ENCODE results near the gene RNF212.

The RNF212 gene

DNA sequence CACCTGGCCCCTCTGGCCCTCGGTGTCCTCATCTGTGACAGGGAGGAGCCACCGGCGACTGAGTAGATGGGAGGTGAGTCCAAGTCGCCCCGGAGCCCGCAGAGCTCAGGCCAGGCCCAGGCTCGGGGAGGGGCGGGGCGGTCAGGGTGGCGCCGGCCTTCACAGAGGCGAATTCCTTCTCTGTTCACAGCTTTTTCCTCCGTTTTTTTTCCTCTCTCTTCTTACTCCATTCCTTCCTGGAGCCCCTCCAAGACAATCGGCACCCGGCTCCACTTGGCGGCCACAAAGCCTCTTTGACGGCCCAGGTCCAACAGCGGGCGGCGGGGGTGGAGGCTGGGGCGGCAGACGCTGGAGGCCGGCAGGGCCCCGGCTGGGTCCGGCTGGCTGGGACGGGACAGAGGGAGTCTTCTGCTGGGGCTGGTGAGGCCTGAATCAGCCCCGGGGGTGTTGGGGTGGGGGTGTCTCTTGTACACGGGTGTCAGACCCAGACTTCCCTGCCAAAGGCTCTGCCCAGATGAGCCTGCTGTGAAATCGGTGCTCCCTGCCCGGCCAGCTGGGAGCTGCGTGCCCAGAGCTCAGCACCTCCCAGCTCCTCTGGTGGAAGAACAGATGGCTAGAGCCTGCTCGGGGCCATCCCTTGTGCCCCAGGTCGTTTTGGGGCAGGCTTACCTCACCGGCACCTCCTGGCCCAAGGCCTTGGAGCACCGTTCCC is 79.4 kb downstream of the RNF212 start:
- no peak for DNase-seq

- DNase-seq, result no peak
These were observed 80.5 kb downstream of the RNF212 start for GRCh38 chr4:1032861-1033260.

DNA sequence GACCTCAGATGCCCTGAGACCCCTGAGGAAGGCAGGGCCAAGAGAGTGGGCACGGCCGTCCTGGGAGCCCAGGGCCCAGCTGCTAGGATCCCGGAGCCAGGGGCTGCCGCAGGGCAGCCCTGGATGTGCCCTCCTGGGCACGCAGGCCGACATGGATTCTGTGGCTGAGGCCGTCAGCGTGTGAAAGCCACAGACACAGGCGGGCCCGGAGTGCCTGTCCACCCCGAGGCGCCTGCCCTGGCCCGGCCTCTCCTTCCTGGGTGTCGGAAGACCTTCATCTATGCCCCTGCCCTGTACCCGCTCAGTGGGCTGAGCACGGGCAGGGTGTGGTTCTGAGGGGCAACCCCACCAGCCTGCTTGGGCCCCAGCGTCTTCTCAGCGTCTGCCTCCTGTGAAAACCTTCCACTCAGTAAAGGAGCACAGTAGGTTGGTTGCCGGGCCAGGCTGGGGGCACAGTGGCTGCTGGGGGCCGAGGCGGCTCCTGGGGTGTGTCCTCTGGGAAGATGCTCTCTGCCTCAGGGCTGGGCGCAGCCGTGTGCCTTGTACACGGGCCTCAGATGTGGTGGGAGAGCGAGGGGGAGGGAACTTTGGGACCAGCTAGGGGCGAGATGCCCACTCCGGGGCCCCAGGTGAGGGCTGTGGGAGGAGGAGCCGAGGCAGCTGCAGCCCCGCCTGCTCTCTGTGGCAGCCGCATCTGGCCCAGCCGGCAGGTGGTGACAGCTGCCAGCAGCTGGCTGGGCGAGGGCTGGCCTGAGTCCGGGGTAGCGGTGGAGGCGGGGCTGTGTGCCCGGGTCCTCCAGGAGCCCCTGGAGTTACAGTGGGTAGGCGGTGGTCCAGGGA is 81.2 kb downstream of the RNF212 start:
- DNase-seq, result no peak

GRCh38 chr4:1031346-1031745 is 82.0 kb downstream of the RNF212 start:
- no peak for DNase-seq

GRCh38 chr4:1030559-1030958 is 82.8 kb downstream of the RNF212 start:
- no peak for DNase-seq

DNA sequence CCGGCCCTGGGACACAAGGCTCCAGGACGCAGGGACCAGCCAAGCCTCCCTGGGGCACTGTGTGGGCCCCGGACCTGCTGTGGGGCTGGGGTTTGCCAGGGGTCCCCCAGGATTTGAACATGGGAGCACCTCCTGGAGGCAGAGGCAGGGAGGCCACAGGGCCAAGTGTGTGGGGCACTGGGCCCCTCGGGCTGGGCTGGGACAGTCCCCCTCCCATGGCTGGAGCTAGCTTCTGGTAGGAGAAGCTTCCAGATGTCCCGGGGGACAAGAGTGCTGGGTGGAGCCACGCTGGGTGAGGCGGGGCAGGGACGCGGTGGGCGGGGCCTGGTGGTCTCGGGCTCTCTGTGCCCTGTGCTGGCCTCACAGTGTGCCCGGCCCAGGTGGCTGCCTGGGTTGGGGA is 83.3 kb downstream of the RNF212 start:
- no peak for DNase-seq

DNA sequence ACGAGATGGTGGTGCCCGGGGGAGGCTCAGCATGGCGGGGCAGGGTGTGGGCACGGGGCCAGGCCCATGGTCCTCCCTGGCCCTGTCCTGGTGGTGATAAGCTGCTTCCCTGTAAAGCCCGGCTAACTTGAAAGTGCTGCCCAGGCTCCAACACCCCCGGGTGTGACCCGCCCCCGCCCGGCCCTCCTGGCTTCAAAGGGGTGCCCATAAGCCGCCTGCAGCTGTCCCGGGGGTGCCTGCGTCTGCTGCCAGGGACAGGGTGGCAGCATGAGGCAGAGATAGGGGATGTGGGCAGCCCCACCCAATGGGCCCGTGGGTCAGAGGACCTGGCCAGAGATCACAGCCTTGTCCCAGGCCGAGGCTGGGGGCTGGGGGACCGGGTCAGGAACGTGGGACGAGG is 83.8 kb downstream of the RNF212 start:
- no peak for DNase-seq

DNA sequence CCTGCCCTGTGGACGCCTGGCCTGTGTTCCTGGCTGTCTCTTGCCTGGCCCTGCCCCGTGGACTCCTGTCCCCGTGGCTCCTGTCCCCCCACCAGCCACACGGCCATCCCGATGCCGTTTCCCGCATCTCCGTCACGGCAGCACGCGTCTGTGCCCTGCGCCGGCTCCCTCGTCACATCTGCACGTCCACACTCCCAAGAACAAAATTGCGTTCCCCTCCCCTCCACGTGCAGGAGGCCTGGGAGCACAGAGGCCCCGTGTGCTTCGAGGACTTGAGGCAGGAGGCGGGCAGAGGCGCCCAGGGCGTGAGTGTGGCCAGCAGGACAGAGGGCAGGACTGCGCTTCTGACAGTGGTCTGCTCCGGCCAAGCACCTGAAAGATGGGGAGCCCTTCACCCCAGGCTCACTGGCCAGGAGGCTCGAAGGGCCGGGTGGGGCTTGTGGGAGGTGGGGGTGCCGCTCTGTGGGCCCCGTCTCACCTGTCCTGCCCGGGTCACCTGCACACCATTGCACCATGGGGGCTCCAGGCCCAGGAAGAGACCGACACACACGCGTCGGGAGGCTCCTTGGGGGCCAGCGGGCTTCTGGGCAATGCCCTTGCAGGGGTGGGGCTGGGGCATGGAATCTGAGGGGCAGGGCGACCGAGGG is 84.7 kb downstream of the RNF212 start:
- DNase-seq, result no peak

GRCh38 chr4:1027915-1028238 is 85.5 kb downstream of the RNF212 start:
- no peak for DNase-seq

- no peak for DNase-seq
These were observed 86.0 kb downstream of the RNF212 start for GRCh38 chr4:1027219-1027914.

DNA sequence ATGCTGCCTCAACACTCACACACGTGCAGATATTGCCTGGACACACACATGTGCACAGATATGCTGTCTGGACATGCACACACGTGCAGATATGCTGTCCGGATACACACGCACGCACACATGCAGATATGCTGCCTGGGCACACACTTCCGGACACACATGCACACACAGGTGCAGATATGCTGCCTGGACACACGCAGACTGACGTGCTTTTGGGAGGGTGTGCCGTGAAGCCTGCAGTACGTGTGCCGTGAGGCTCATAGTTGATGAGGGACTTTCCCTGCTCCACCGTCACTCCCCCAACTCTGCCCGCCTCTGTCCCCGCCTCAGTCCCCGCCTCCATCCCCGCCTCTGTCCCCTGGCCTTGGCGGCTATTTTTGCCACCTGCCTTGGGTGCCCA is 87.2 kb downstream of the RNF212 start:
- no peak for DNase-seq

GRCh38 chr4:1024882-1025545 is 88.3 kb downstream of the RNF212 start:
- no peak for DNase-seq

DNA sequence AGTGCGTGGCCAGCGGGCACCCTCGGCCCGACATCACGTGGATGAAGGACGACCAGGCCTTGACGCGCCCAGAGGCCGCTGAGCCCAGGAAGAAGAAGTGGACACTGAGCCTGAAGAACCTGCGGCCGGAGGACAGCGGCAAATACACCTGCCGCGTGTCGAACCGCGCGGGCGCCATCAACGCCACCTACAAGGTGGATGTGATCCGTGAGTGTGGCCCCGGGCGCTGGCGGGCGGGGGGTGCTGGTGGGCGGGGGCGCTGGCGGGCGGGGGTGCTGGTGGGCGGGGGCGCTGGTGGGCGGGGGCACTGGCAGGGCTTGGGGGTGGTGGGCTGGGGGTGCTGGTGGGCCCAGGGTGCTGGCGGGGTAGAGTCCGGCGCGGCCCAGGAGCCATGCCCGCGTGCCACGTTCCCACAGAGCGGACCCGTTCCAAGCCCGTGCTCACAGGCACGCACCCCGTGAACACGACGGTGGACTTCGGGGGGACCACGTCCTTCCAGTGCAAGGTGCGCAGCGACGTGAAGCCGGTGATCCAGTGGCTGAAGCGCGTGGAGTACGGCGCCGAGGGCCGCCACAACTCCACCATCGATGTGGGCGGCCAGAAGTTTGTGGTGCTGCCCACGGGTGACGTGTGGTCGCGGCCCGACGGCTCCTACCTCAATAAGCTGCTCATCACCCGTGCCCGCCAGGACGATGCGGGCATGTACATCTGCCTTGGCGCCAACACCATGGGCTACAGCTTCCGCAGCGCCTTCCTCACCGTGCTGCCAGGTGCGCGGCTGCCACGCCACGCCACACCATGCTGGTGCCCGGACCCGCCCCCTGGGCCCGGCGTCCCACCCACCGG is 89.2 kb downstream of the RNF212 start:
- DNase-seq, result no peak

GRCh38 chr4:1023075-1023640 is 90.2 kb downstream of the RNF212 start:
- no peak for DNase-seq

DNA sequence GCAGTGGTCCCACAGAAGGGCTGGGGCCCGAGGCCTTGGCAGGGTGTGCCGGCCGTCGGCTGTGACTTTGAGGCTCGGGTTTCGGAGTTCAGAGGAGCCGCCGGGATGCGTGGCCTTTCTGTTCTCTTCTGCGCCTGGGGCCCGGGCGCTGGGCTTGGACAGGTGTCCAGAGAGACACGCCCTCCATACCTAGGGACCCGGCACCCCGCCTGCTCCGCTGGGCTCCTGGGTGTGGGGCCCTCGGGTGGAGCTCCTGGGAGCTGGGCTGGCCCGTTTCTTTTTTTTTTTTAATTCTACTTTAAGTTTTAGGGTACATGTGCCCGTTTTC is 90.7 kb downstream of the RNF212 start:
- no peak for DNase-seq

DNA sequence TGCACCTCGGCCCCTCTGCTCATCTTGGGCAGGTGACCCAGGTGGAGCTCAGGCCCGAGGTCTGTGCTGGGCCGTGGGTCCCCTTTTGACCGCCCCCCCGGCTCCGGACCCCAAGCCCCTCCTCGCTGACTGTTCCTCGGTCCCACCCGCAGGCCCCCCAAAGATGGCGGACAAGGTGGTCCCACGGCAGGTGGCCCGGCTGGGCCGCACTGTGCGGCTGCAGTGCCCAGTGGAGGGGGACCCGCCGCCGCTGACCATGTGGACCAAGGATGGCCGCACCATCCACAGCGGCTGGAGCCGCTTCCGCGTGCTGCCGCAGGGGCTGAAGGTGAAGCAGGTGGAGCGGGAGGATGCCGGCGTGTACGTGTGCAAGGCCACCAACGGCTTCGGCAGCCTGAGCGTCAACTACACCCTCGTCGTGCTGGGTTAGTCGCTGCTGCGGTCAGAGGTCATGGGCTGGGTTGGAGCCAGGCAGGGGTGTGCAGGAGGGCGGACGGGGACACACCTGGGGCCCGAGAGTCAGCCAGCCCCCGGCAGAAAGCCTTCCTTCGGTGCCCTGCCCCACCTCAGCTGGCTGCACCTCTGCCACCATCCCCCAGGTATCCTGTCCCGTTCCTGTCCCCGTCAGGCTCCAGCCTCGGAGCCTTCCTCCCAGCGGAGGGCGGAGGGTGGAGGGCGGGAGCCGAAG is 91.2 kb downstream of the RNF212 start:
- no peak for DNase-seq
